K562 (cell line): ENCODE measurements around the gene RBFOX2. TPM values are rescaled to one million over a fixed set of nuclear protein-coding genes. Genes with fewer than 3 reads are reported as not detected.
A peak's percentile ranks its signal among the peaks of the same experiment; 100 is the strongest.

Experiments used
- ELF2 ChIP-seq: fragments of 250-450 bp; sonication (Bioruptor Pico); IDR thresholded peaks from 2 replicates; pipeline ENCODE4 v1.5.0; 2021; ENCODE audit warnings: mild to moderate bottlenecking
- EP400 ChIP-seq: fragments of 450-650 bp; IDR thresholded peaks from 2 replicates; pipeline ENCODE4 v1.6.1; 2017; ENCODE audit warnings: antibody characterized with exemption, mild to moderate bottlenecking, moderate library complexity
- MGA ChIP-seq: fragments of 450-650 bp; IDR thresholded peaks from 2 replicates; pipeline ENCODE4 v1.6.1; 2016; ENCODE audit warnings: mild to moderate bottlenecking, moderate library complexity
- NFE2L1 ChIP-seq: fragments of 450-650 bp; IDR thresholded peaks from 2 replicates; pipeline ENCODE4 v1.6.1; 2016; ENCODE audit warnings: missing genetic modification characterization, low read depth, mild to moderate bottlenecking, missing compliant biosample characterization, moderate library complexity, borderline replicate concordance
- polyA plus RNA-seq, 8 experiments: library from polyadenylated mRNA; depleted of rRNA in 4 of 8; stranded (reverse) in 5 of 8; unstranded in 3 of 8; fragments of >200 nt; fragmentation: Nextera tagmentation in 2 of 8; fragmentation: Illumina TruSeq in 1 of 8; extraction: Ambion mirVana in 2 of 8; extraction: Trizol in 1 of 8; gene quantifications; 2 replicates each; pipeline versions ENCODE4 v1.2.1 to v1.2.3, GENCODE V29; 2011 to 2014; ENCODE audit warnings: inconsistent platforms in 1 of 8, missing spikeins in 1 of 8
- total RNA-seq, 7 experiments: library from RNA; depleted of rRNA in 6 of 7; stranded (reverse); fragments of >200 nt in 6 of 7; fragmentation: Illumina TruSeq in 2 of 7; extraction: Trizol in 2 of 7; gene quantifications; 2 replicates each; pipeline versions ENCODE4 v1.2.1 to v1.2.3, GENCODE V29; 2011 to 2021; ENCODE audit warnings: low replicate concordance in 1 of 7

RBFOX2 gene
- total and polyA plus RNA-seq, 9 of the 15 experiments (the other 6 are each of a cell fraction or from before 2014, with no cell fraction given), result 5.8 to 24.8 (median 14.2) TPM

GRCh38 chr22:36036167-36036624 lies 7.6 kb upstream of the RBFOX2 start (continued):
- TF ChIP-seq MGA (peak; percentile 49; the same call in 1 of the 2 replicates), ELF2 (no peak), NFE2L1 (no peak), EP400 (0 out of 2 replicates have a peak, but pooled peaks have one; percentile 14)
- TF ChIP-seq, all 486 proteins: peak for 8
